HT-29 (cell line): Measurements from ENCODE around the gene CCKAR. TPM values are rescaled to one million over a fixed set of nuclear protein-coding genes. Genes with fewer than 3 reads are reported as not detected.
"Not testable (repeated sequence)": the region's sequence is repeated elsewhere in the genome, so short reads cannot be mapped to it uniquely, and the experiment has no call there.

Experiments used
- DNase-seq: peaks from one replicate; pipeline ENCODE4 v3.0.0-alpha.2; 2015; ENCODE audit warnings: low spot score
- total RNA-seq: library from RNA; depleted of rRNA; stranded (reverse); fragments of >200 nt; shearing (Covaris generic); gene quantifications from 2 replicates; pipeline ENCODE4 v1.2.3, GENCODE V29; 2014; rRNA removed

CCKAR gene, protein sequence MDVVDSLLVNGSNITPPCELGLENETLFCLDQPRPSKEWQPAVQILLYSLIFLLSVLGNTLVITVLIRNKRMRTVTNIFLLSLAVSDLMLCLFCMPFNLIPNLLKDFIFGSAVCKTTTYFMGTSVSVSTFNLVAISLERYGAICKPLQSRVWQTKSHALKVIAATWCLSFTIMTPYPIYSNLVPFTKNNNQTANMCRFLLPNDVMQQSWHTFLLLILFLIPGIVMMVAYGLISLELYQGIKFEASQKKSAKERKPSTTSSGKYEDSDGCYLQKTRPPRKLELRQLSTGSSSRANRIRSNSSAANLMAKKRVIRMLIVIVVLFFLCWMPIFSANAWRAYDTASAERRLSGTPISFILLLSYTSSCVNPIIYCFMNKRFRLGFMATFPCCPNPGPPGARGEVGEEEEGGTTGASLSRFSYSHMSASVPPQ
- not detected in 2 replicates for total RNA-seq

DNA sequence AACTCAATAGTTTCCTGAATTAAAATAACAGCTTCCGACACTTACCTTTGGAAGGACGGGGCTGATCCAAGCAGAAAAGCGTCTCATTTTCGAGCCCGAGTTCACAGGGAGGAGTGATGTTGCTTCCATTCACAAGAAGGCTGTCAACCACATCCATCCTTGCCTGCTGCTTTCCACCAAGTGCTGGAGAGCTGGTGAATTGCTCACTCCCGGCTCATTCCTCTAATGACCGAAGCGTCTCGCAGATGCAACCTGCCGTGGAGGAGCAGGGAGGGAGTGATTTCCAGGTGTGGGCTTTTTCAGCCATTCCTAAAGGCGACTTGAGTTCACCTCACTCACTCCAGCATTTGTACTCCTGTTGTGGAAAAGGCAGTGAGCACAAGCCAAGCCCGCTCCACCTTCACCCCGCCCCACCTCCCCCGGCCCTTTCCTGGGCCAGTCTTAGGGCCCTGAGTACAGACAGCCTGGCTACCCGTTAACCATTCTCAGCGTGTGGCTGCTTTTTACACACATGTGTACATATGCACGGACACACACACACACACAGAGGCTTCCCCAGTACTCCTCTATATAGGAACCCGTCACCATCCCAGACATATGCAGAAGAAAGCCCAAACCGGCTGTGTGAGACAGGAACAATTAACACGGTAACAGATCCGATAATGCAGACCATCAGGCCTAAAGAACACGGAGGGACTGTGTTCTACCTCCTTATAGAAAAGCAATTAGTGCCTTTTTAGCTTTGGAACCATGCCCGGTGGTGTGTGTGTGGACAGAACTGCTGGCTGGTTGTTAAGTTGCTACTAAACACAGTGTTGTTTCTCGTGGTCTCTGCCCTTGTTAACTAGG lies at the start of gene CCKAR:
Gene CCKAR, minus strand, starts transcription at position 374 of the 849 bp plus-strand sequence. Its CDS starts 217 bp downstream, at position 157.
- no peak for DNase-seq

GRCh38 chr4:26533685-26534084 lies 43.4 kb upstream of the CCKAR start:
- DNase-seq = no peak

- no peak for DNase-seq
These were observed 41.3 kb upstream of the CCKAR start for GRCh38 chr4:26531491-26532116.

- DNase-seq = no peak
These were observed 39.8 kb upstream of the CCKAR start for GRCh38 chr4:26530099-26530498.

GRCh38 chr4:26529479-26529878 lies 39.2 kb upstream of the CCKAR start:
- DNase-seq = no peak

- DNase-seq = no peak
These were observed 35.5 kb upstream of the CCKAR start for GRCh38 chr4:26525771-26526150.

GRCh38 chr4:26525136-26525770 lies 35.0 kb upstream of the CCKAR start:
- DNase-seq = no peak

DNA sequence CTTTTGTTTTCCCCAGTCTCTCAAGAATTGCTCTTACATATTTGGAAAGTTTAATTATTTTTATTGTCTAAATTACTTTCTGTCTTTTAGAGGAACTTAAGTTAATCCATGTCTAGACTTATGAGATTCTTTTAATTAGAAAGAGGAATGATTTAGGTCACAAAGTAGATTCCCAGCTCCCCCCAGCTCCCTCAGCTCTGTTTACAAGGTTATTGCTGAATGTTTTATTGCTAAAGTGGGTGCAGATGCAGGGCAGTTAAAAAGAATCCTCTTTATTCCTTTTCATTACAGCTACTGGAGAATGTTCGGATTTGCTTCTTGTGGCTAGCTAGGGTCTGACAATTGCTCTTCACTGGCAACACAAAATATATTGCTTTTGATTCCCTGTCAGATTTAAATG lies 33.7 kb upstream of the CCKAR start:
- DNase-seq = no peak

GRCh38 chr4:26522478-26522877 lies 32.2 kb upstream of the CCKAR start:
- no peak for DNase-seq

DNA sequence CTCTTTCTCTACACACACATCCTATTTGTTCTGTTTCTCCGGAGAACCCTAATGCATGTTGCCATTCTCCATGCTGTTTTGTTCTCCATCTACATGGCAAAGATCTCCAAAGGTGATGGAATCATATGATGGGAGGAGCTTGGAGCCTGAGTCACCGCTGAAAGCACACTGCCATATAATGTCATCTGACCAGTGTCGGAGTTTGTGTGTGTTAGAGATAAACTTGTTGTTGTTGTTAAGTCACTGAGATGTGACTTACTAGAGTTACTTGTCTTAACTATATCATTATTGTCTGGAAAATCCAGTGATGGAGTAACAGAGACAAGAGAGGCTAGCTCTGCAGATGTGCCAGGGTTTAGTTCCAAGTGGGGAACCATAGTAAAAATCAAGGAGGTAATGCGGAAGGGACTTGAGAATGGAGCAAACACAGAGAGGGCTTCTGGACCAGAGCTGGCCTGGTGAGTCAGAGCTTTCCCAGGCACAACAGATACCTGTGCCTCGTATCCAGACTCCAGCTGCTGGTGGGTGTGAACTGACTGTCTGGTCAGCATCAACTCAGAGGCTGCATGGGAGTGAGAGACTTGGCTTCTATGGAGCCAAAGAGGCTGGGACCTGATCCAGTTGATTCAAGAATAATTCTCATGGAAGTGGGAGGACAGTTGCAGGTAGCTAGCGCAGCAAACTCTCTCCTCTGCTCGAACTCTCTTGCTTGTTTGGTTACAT lies 30.6 kb upstream of the CCKAR start:
- DNase-seq = no peak

- DNase-seq = no peak
These were observed 25.7 kb upstream of the CCKAR start for GRCh38 chr4:26515936-26516335.

DNA sequence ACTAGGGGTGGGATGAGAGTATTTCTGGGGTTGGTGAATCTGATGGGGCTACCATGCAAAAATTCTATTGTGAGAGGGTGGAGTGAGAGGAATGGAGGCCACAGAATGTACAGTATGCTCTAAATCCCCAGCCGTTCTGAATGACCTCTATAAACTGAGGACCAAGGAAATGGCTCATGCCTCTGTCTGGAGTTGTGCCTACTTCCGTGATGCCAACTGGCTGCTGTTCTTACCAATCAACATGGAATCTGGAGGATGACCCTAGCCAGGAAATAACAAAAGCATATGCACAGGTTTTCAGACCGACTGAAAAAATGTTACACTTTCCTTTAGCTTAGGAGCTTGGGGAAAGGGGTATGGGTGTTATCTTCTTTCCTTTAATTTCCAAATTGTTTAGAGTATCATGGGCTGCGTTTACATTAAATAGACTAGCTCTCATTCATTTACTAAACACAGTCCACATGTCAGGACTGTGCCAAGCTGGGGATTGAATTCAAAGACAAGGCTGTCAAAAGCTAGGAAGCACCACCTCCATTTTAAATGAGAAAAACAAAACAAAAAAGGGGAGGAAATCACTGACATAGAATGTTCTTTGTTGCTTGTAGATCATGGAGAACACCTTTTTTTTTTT lies 20.2 kb upstream of the CCKAR start:
- no peak for DNase-seq

- DNase-seq = no peak
These were observed 19.5 kb upstream of the CCKAR start for GRCh38 chr4:26509681-26510333.

DNA sequence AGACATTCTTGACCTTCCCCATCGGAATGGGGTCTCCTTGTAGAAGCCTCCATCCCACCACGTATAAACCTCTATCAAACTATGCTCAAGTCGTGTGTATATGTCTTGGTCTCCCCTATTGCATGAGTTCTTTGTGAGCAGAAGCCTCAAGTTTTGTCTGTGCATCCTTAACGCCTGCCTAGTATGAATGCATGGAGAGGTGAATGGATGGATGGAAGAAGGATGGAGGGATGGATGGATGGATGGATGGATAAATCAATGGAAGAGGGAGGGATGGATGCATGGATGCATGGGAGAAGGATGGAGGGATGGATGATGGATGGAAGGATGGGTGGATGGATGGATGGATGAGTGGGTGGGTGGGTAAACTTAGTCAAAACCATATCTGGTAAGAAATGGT lies 17.0 kb upstream of the CCKAR start:
- DNase-seq = no peak

GRCh38 chr4:26503844-26504243 lies 13.6 kb upstream of the CCKAR start:
- DNase-seq = no peak

GRCh38 chr4:26503427-26503826 lies 13.1 kb upstream of the CCKAR start:
- DNase-seq = no peak

GRCh38 chr4:26500565-26500999 lies 10.3 kb upstream of the CCKAR start:
- not testable (repeated sequence) for DNase-seq

- DNase-seq = no peak
These were observed 6.0 kb upstream of the CCKAR start for GRCh38 chr4:26496207-26496783.

DNA sequence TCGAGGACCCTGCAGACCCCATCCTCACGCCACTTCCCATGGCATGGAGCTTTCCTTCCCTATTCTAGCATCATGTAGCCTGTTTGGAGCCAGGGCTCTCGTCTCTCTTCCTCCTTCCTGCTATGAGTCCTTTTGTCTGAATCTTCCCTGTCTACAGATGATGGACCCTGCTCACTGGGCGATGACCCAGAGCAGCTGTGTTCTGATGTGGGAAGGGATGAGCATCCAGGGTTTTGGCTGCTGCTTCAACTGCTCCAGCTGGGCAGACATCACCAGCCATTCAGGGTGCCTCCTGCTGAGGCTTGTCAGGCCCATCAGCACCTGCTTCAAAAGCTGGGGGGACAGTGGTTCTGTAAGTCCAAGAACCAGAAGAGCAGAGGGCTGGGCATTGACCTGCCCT lies 3.2 kb upstream of the CCKAR start:
- no peak for DNase-seq
